Measurements from ENCODE around the gene FAM131A. TPM values are rescaled to one million over a fixed set of nuclear protein-coding genes. Genes with fewer than 3 reads are reported as not detected.

The FAM131A gene
- total RNA-seq, 4 donors from 2014 or later, result 7.4 to 20.2 (median 10.4) TPM

GRCh38 chr3:184299488-184300377 is 37.7 kb upstream of the FAM131A start:
- H3K36me3 ChIP-seq, result peaks cover 24 to 47% (median 37%) of the 10 kb centered on the region in 3 donors
- DNase-seq, result no peak
- WGBS, 2 donors, result 14 to 21% methylated on average over 22 to 29 of the region's 29 CpGs
- H3K27me3 ChIP-seq, result no peaks in the 10 kb centered on the region
- H3K27ac ChIP-seq, result peak overlapping the region; percentile 86 to 92 (median 88)
- TF ChIP-seq POLR2A (IDR thresholded peaks at IDR 0.05), result peak in 1 of 4 donors; percentile 7
- TF ChIP-seq CTCF (IDR thresholded peaks at IDR 0.05), result no peak
- peak overlapping the region; percentile 79 to 99 (median 91) for H3K4me3 ChIP-seq
- H3K9me3 ChIP-seq, result no peaks in the 10 kb centered on the region
- H3K4me1 ChIP-seq, result peaks cover 9 to 23% (median 13%) of the 10 kb centered on the region in 3 donors
- intact Hi-C loops (cut with DNase I), result loop anchor here (10.0 kb wide), 1 partner anchor 55 kb away; no protein-coding TSS in a partner anchor

- WGBS, 2 donors, result 48 to 64% methylated on average over 3 of the region's 3 CpGs
- H3K27ac ChIP-seq, result peak overlapping the region in 3 of 4 donors; percentile 87 to 92 (median 90)
- intact Hi-C loops (cut with DNase I), result loop anchor here (10.0 kb wide), 1 partner anchor 54 kb away; no protein-coding TSS in a partner anchor
- peaks cover 24 to 53% (median 37%) of the 10 kb centered on the region in 3 donors for H3K36me3 ChIP-seq
- no peak for DNase-seq
- no peaks in the 10 kb centered on the region for H3K27me3 ChIP-seq
- TF ChIP-seq POLR2A (IDR thresholded peaks at IDR 0.05) (no peak), CTCF (IDR thresholded peaks at IDR 0.05) (no peak)
- H3K9me3 ChIP-seq, result no peaks in the 10 kb centered on the region
- H3K4me1 ChIP-seq, result peaks cover 9 to 23% (median 13%) of the 10 kb centered on the region in 3 donors
- peak overlapping the region in 2 of 4 donors; percentile 86 to 96 for H3K4me3 ChIP-seq
These were observed 37.1 kb upstream of the FAM131A start for GRCh38 chr3:184300378-184300720.

- Histone ChIP-seq H3K27me3 (no peaks in the 10 kb centered on the region), H3K9me3 (no peaks in the 10 kb centered on the region), H3K36me3 (peaks cover 38 to 94% (median 66%) of the 10 kb centered on the region in 3 donors), H3K4me1 (peaks cover 0 to 5% (median 2%) of the 10 kb centered on the region in 3 donors), H3K4me3 (no peak overlapping the region), H3K27ac (no peak overlapping the region)
- 38 to 45% methylated on average over 1 of the region's 1 CpG for WGBS, 2 donors
- no peak for TF ChIP-seq POLR2A (IDR thresholded peaks at IDR 0.05)
- peak in 3 of 6 experiments; percentile 18 to 44 (median 37) for TF ChIP-seq CTCF (IDR thresholded peaks at IDR 0.05)
- DNase-seq, result no peak
- intact Hi-C loops (cut with DNase I), result loop anchor here (10.0 kb wide), 1 partner anchor 49 kb away; no protein-coding TSS in a partner anchor
These were observed 31.8 kb upstream of the FAM131A start for GRCh38 chr3:184305577-184305976.

GRCh38 chr3:184306341-184306972 is 30.9 kb upstream of the FAM131A start:
- no peak overlapping the region for H3K27ac ChIP-seq
- intact Hi-C loops (cut with DNase I), result loop anchor here (10.0 kb wide), 1 partner anchor 48 kb away; no protein-coding TSS in a partner anchor
- H3K9me3 ChIP-seq, result no peaks in the 10 kb centered on the region
- no peaks in the 10 kb centered on the region for H3K4me1 ChIP-seq
- TF ChIP-seq POLR2A (IDR thresholded peaks at IDR 0.05) (no peak), CTCF (IDR thresholded peaks at IDR 0.05) (no peak)
- H3K36me3 ChIP-seq, result peaks cover 37 to 86% (median 61%) of the 10 kb centered on the region in 3 donors
- WGBS, 2 donors, result 94% methylated on average over 4 of the region's 4 CpGs
- H3K4me3 ChIP-seq, result no peak overlapping the region
- no peaks in the 10 kb centered on the region for H3K27me3 ChIP-seq
- DNase-seq, result no peak
